RPMI8226 (cell line): ENCODE measurements around the gene APBA3.
A peak's percentile ranks its signal among the peaks of the same experiment; 100 is the strongest.

ENCODE experiments used
- DNase-seq: peaks from one replicate; pipeline ENCODE4 v3.0.0-alpha.2; 2015

The APBA3 gene

DNA sequence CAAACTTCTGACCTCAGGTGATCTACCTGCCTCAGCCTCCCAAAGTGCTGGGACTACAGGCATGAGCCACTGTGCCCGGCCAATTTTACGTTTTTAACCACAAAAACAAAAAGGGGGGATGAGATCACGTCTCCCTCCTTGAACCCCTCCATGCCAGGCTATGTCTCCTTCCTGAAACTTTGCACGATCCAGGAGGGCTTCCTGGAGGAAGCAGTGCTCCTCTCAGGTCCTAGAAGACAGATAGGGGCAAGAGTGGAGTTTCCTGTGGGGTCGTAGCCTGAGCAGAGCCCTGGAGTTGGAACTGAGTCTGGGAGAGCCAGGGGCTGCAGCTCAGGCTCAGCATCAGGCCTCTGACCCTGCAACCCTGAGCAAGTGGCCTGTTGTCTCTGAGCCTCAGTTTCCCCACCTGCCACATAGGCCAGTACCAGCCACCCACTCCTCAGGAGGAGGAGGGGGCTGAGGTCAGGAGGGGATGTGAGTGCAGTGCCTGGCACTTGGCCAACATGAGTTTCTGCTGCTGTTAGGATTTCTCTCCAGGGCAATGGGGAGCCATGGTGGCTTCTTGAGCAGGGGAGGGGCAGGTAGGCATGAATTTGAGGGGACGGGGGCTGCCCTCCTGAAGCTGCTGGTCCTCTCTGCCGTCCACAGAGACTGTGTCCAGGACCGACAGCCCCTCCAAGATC is 16.0 kb downstream of the APBA3 start:
- no peak for DNase-seq

DNA sequence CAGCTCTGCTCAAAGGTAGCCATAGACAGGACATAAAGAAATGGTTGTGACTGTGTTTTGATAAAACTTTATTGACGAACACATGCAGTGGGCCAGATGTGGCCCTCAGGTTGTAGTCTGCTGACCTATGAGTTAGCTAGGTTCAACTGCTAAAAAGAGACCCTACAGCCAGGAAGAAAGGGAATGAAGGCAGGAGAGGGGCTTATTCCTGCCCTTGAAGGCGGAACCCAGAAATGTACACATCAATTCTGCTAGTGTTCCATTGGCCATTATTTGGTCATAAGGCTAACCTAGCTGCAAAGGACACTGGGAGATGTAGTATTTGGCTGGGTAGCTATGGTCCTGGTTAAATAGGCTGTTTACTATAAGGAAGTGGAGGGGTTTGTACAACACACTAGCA is 18.0 kb downstream of the APBA3 start:
- DNase-seq = peak; percentile 37

GRCh38 chr19:3740431-3740830 is 21.1 kb downstream of the APBA3 start:
- DNase-seq = no peak

DNA sequence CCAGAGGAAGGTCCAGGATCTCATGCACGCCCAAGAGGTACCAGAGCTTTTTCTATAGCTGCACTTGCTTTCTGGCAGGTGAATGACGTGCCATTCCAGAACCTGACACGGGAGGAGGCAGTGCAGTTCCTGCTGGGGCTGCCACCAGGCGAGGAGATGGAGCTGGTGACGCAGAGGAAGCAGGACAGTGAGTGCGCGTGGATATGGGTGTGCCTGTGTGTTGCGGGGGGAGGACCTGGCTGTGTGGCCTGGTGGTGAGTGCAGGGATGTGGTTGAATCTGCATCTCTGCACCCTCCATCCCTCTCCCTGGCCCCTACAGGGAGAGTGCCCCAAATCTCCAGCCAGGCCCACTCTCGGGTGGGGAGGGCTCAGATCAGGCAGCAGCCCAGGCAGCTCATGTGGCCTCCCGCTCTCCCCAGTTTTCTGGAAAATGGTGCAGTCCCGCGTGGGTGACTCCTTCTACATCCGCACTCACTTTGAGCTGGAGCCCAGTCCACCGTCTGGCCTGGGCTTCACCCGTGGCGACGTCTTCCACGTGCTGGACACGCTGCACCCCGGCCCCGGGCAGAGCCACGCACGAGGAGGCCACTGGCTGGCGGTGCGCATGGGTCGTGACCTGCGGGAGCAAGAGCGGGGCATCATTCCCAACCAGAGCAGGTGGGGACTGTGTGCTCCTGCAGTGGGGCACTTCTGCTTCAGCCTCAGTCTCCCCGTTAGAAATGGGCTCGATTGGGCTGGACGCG is 22.8 kb downstream of the APBA3 start:
- DNase-seq = no peak

DNA sequence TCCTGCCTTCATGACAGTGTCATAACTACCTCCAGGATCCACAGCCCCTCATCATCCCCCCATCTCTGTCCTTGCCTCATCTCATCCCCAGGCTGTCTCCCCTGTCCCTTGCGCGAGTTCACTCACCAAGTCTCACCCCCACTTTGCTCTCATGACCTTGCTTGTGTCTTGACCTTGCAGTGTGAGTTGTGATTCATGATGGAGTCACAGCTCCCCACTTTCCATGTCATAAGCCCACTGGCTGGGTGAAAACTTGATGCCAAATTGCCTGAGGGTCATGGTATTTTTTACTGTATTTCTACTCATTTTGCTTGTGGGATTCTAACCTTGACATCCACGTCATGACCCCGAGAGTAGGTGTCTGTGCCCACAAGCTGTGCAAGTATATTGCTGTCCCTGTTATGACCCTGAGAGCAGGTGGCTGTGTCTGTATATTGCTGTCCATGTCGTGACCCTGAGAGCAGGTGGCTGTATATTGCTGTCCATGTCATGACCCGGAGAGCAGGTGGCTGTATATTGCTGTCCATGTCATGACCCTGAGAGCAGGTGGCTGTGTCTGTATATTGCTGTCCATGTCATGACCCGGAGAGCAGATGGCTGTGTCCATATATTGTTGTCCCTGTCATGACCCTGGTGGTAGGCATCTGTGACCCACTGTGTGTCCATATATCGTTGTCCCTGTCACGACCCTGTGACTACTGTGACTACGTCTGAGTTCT is 23.8 kb downstream of the APBA3 start:
- DNase-seq = no peak

DNA sequence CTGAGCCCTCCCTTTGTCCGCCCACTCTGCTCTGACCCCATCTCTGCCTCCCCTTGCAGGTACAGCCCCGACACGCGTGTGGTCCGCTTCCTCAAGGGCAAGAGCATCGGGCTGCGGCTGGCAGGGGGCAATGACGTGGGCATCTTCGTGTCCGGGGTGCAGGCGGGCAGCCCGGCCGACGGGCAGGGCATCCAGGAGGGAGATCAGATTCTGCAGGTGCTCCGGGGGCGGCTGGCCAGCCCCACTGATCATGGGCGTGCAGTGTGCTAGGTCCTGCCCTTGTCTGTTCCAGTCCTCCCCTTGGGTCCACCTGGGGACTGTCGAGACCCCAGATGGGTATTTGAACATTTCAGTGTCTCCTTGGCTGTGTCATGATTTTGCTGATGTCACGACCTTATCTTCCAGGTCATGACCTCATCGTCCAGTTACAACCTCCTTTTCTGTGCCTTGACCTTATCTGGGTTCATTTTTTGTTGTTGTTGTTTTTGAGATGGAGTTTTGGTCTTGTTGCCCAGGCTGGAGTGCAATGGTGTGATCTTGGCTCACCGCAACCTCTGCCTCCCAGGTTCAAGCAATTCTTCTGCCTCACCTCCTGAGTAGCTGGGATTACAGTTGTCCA is 25.3 kb downstream of the APBA3 start:
- no peak for DNase-seq

DNA sequence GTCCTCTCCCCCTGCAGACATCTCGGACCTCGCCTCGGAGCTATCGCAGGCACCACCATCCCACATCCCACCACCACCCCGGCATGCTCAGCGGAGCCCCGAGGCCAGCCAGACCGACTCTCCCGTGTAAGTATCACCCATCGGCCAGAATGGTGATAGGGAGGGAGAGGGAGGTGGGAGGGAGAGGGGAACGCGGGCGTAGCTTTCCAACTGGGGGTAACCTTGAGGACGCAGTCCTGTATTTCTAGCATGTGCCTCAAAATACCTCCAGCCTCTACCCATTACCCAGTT is 27.2 kb downstream of the APBA3 start:
- DNase-seq = no peak

DNA sequence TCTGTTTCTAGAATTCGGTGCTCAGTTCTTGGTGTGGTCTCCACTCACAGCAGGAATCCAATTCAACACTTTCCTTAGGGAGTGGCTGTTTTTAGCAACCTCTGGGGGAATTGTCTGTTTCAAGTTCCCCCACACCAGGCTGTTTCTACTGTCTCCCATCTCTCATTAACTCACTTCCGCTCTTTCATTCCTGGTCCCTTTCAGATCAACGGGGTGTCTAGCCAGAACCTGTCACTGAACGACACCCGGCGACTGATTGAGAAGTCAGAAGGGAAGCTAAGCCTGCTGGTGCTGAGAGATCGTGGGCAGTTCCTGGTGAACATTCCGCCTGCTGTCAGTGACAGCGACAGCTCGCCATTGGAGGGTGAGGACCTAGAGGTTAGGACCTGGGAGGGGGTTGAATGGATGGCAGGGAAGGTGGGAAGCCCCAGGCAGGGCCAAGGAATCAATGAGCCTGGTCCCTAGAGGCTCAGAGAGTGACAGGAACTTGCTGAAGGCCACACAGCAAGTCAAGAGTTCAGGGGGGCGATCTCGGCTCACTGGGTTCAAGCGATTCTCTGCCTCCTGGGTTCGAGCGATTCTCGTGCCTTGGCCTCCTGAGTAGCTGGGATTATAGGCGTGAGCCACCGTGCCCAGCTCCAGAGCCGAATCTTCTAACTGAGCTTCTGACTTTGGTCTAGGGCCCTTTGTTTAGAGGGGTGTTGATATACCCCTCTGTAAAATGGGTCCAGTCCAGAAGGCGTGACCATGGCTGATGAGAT is 27.8 kb downstream of the APBA3 start:
- DNase-seq = no peak

- no peak for DNase-seq
Observed at GRCh38 chr19:3732108-3732507, 29.4 kb downstream of the APBA3 start.

DNA sequence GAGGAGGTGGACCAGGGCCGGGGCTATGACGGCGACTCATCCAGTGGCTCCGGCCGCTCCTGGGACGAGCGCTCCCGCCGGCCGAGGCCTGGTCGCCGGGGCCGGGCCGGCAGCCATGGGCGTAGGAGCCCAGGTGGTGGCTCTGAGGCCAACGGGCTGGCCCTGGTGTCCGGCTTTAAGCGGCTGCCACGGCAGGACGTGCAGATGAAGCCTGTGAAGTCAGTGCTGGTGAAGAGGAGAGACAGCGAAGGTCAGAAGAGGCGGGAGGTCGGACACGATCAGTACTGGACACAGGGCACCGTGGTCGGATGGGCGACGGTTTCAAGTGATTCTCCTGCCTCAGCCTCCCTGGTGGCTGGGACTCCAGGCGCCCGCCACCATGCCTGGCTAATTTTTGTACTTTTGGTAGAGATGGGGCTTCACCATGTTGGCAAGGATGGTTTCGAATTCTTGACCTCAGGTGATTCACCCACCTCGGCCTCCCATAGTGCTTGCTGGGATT is 31.0 kb downstream of the APBA3 start:
- DNase-seq = no peak

GRCh38 chr19:3725640-3726310 is 35.7 kb downstream of the APBA3 start:
- DNase-seq = peak; percentile 94

DNA sequence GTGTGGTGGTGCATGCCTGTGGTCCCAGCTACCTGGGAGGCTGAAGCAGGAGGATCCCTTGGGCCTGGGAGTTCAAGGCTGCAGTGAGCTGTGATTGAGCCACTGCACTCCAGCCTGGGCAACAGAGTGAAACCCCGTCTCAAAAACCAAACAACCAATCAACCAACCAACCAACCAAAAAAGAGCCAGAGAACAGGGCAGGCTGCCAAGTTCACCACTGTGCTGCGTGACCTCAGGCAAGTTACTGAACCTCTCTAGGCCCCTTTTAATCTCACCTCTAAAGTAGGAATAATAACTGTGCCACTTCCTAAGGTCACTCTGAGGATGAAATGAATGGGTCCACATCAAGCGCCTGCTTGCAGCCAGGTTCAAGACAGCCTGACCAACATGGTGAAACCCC is 36.4 kb downstream of the APBA3 start:
- DNase-seq = peak; percentile 58

DNA sequence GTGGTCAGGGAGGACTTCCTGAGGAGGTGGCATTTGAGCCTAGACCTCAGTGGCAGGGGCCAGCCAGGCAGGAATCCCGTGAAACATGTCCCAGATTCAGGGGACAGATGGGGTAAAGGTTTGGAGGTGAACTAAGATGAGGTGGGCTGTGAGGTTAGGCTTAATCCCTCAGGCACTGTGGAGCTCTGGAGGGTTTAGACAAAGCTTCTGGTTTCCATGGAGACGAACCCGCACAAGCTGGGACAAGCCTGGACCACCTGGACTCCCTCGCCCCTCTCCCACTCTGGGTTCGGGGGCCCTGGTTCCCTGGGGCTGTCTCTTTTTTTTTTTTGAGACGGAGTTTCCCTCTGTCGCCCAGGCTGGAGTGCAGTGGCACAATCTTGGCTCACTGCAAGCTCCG is 37.6 kb downstream of the APBA3 start:
- no peak for DNase-seq

- no peak for DNase-seq
Observed at GRCh38 chr19:3723110-3723488, 38.4 kb downstream of the APBA3 start.

- no peak for DNase-seq
Observed at GRCh38 chr19:3722443-3723109, 38.9 kb downstream of the APBA3 start.

DNA sequence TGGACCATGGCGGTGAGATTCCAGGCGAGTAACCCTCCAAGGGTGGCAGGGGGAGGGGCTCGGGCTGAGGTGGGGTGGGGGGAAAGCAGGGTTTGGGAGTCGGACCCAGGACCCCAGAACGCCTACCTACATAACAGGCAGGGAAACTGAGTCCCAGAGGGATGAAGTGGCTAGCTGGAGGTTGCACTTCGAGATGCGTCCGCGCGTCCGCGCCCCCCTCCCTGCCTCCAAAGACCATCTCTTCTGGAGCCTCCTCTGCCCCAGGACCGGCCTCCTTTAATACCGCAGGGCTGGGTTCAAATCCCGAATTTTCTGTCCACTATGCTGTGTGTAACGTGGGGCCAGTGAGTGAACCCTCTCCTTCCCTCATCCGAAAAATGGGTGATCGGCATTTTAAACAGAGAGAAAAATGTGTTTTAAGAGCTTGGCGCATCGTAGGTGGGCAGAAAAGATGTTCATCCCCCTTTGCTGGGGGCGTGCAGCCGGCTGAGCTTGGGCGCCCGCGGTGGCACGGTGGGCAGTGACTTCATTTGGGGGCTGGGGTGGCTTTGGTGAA is 39.5 kb downstream of the APBA3 start:
- no peak for DNase-seq

DNA sequence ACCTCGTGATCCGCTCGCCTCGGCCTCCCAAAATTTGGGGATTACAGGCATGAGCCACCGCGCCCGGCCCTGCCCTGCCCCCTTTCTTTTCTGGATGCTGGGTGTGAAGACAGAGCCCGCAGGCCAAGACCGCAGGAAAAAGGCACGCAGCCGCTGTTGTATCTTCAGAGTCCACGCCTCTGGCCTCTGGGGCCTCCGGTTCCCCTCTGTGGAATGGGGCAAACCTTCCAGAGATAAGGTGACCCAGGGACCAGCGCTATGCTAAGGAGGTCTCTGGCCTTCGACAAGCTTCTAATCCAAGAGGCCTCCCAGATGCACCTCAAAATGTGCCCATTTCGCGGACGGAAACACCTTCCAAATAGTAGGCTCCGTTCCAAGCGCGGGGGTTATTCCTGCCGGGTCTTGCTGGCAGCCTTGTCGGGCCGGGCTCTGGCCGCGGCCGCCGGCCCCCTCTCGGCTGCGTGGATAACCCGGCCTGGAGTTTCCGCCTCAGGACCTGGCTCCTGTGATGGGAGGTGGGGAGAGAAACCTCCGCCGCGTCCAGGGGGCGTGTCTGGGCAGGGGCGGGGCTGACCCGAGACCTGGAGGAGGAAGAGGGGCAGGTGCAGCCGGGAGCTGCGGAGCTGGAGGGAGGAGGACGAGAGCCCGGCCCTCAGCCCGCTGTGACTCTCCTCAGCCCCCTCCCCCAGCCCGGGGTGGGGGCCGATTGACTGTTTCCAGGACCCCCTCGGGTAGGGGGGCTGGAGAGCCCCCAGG is 40.2 kb downstream of the APBA3 start:
- peak; percentile 98 for DNase-seq

DNA sequence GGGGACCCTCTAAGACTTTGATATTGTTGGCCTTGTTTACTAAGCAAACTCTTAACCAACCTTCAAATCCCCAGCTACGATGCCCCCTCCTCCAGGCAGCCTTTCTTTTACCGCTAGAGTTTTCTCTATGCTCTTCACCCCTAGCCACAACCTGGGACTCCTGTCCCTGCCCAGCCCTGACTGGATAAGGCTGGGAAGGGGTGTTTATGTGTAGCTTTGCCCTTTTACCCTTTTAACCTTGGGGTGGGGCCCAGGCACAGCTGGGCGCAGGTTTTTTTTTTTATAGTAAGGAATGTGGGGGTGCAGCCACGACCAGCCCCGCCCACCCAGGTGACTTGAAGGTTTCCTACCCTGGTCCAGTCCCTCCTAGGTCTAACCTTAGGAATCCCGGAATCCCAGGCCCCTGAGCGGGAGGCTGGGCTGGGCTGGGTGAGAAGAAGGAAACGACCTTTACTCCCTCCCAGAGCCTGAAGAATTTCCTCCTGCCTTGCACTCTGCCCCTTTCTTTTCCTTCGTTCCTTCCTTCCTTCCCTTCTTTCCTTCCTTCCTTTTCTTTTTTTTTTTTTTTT is 41.1 kb downstream of the APBA3 start:
- peak; percentile 37 for DNase-seq

DNA sequence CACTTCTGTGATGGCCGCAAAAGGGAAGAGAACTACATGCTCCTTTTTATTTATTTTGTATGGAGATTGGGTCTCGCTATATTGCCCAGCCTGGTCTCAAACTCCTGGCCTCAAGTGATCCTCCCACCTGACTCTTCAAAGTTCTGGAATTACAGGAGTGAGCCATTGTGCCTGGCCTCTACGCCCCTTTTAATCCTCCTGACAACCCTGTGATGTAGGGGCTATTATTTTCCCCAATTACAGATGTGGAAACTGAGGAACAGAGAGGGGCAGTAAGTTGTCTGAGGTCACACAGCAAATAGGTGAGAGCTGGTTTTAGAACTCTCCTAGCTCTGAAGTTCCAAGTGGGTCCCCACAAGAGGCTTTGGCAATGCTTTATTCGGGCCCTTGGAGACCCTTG is 41.6 kb downstream of the APBA3 start:
- no peak for DNase-seq

DNA sequence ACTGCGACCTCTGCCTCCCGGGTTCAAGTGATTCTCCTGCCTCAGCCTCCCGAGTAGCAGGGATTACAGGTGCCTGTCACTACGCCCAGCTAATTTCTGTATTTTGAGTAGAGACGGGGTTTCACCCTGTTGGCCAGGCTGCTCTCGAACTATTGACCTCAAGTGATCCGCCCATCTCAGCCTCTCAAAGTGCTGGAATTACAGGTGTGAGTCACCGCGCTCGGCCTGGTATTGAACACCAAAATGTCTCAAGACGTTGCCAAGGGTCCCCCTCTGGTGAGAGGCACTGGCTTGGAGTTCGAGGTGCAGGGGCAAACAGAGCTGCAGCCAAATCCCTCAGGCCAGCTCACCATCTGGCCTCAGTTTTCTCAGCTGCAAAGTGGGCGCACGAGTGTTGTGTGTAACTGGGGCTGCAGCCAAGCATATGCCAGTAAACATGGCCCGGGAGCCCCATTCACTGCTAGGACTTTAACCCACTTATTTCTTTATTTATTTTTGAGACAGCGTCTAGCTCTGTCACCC is 45.3 kb downstream of the APBA3 start:
- no peak for DNase-seq
